ENCODE data around the gene KLHDC7B.

KLHDC7B gene

GRCh38 chr22:50505776-50506610, 39.7 kb upstream of the KLHDC7B start:
- Histone ChIP-seq H3K4me2 (ENCODE audit: low read depth, low read length, poor library complexity, severe bottlenecking) (peak overlapping the region; percentile 88), H4K20me1 (ENCODE audit: insufficient read depth, low read length, poor library complexity, severe bottlenecking) (peaks cover 10% of the 10 kb centered on the region), H3K9me3 (ENCODE audit: insufficient read depth, low read depth, low read length) (no peaks in the 10 kb centered on the region), H3K36me3 (ENCODE audit: insufficient read depth, low read length) (no peaks in the 10 kb centered on the region), H3K4me3 (ENCODE audit: low read length, poor library complexity, severe bottlenecking) (peak overlapping the region; percentile 94), H3K4me1 (ENCODE audit: insufficient read depth, low read length, poor library complexity, severe bottlenecking) (peaks cover 12% of the 10 kb centered on the region), H3F3A (ENCODE audit: low read depth) (no peaks in the 10 kb centered on the region), H3K9me2 (replicated peaks; ENCODE audit: low read depth, low read length) (no peaks in the 10 kb centered on the region), H3K79me2 (ENCODE audit: insufficient read depth, low read length) (peaks cover 52% of the 10 kb centered on the region), H3K27me3 (ENCODE audit: insufficient read depth, low read length, poor library complexity, severe bottlenecking) (no peaks in the 10 kb centered on the region), H3K9ac (ENCODE audit: low read depth, low read length, poor library complexity, severe bottlenecking) (peak overlapping the region; percentile 95), H2AFZ (ENCODE audit: low read length) (no peak overlapping the region)
- no peak for TF ChIP-seq EZH2phosphoT487 (IDR thresholded peaks at IDR 0.05; ENCODE audit: borderline replicate concordance)
- TF ChIP-seq CTCF (conservative IDR thresholded peaks at IDR 0.05; ENCODE audit: low read length) = no peak

GRCh38 chr22:50506611-50507420, 38.9 kb upstream of the KLHDC7B start:
- Histone ChIP-seq H3K36me3 (ENCODE audit: insufficient read depth, low read length) (no peaks in the 10 kb centered on the region), H3K9me2 (replicated peaks; ENCODE audit: low read depth, low read length) (no peaks in the 10 kb centered on the region), H3K4me1 (ENCODE audit: insufficient read depth, low read length, poor library complexity, severe bottlenecking) (peaks cover 12% of the 10 kb centered on the region), H3K9me3 (ENCODE audit: insufficient read depth, low read depth, low read length) (no peaks in the 10 kb centered on the region), H3K79me2 (ENCODE audit: insufficient read depth, low read length) (peaks cover 58% of the 10 kb centered on the region), H3F3A (ENCODE audit: low read depth) (no peaks in the 10 kb centered on the region), H3K4me2 (ENCODE audit: low read depth, low read length, poor library complexity, severe bottlenecking) (peak overlapping the region; percentile 88), H3K27me3 (ENCODE audit: insufficient read depth, low read length, poor library complexity, severe bottlenecking) (no peaks in the 10 kb centered on the region), H4K20me1 (ENCODE audit: insufficient read depth, low read length, poor library complexity, severe bottlenecking) (peaks cover 10% of the 10 kb centered on the region), H3K9ac (ENCODE audit: low read depth, low read length, poor library complexity, severe bottlenecking) (peak overlapping the region; percentile 95), H3K4me3 (ENCODE audit: low read length, poor library complexity, severe bottlenecking) (peak overlapping the region; percentile 94), H2AFZ (ENCODE audit: low read length) (peak overlapping the region; percentile 93)
- TF ChIP-seq EZH2phosphoT487 (IDR thresholded peaks at IDR 0.05; ENCODE audit: borderline replicate concordance) (no peak), CTCF (conservative IDR thresholded peaks at IDR 0.05; ENCODE audit: low read length) (no peak)

GRCh38 chr22:50507421-50507990, 38.2 kb upstream of the KLHDC7B start, which contains the start of gene LMF2:
Gene LMF2 (minus strand): TSS chr22:50507702. CDS start chr22:50507675, 27 bp downstream.
- no peaks in the 10 kb centered on the region for H3K9me2 ChIP-seq (replicated peaks; ENCODE audit: low read depth, low read length)
- no peaks in the 10 kb centered on the region for H3K36me3 ChIP-seq (ENCODE audit: insufficient read depth, low read length)
- peaks cover 65% of the 10 kb centered on the region for H3K79me2 ChIP-seq (ENCODE audit: insufficient read depth, low read length)
- H4K20me1 ChIP-seq (ENCODE audit: insufficient read depth, low read length, poor library complexity, severe bottlenecking) = peaks cover 10% of the 10 kb centered on the region
- H3F3A ChIP-seq (ENCODE audit: low read depth) = no peaks in the 10 kb centered on the region
- peaks cover 14% of the 10 kb centered on the region for H3K4me1 ChIP-seq (ENCODE audit: insufficient read depth, low read length, poor library complexity, severe bottlenecking)
- H3K9me3 ChIP-seq (ENCODE audit: insufficient read depth, low read depth, low read length) = no peaks in the 10 kb centered on the region
- peak within 1 kb of the TSS; percentile 95 for H3K9ac ChIP-seq (ENCODE audit: low read depth, low read length, poor library complexity, severe bottlenecking)
- H3K4me2 ChIP-seq (ENCODE audit: low read depth, low read length, poor library complexity, severe bottlenecking) = peak within 1 kb of the TSS; percentile 89
- TF ChIP-seq EZH2phosphoT487 (IDR thresholded peaks at IDR 0.05; ENCODE audit: borderline replicate concordance) (no peak), CTCF (conservative IDR thresholded peaks at IDR 0.05; ENCODE audit: low read length) (no peak)
- H2AFZ ChIP-seq (ENCODE audit: low read length) = peak within 1 kb of the TSS; percentile 93
- peak within 1 kb of the TSS; percentile 94 for H3K4me3 ChIP-seq (ENCODE audit: low read length, poor library complexity, severe bottlenecking)
- no peaks in the 10 kb centered on the region for H3K27me3 ChIP-seq (ENCODE audit: insufficient read depth, low read length, poor library complexity, severe bottlenecking)

Data from Loucy (cell line).